GM19324 (cell line): ENCODE results near the gene IKBIP.
A peak's percentile ranks its signal among the peaks of the same experiment; 100 is the strongest.
"Not testable (repeated sequence)": the region's sequence is repeated elsewhere in the genome, so short reads cannot be mapped to it uniquely, and the experiment has no call there.

Source experiments
- ATAC-seq: cut with Tn5 transposase; IDR thresholded peaks from one replicate; pipeline ENCODE4 v1.9.1; 2021; ENCODE audit warnings: mild to moderate bottlenecking, moderate library complexity; ENCODE audit not compliant: unreplicated experiment, low FRiP score

Gene IKBIP, protein sequence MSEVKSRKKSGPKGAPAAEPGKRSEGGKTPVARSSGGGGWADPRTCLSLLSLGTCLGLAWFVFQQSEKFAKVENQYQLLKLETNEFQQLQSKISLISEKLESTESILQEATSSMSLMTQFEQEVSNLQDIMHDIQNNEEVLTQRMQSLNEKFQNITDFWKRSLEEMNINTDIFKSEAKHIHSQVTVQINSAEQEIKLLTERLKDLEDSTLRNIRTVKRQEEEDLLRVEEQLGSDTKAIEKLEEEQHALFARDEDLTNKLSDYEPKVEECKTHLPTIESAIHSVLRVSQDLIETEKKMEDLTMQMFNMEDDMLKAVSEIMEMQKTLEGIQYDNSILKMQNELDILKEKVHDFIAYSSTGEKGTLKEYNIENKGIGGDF

DNA sequence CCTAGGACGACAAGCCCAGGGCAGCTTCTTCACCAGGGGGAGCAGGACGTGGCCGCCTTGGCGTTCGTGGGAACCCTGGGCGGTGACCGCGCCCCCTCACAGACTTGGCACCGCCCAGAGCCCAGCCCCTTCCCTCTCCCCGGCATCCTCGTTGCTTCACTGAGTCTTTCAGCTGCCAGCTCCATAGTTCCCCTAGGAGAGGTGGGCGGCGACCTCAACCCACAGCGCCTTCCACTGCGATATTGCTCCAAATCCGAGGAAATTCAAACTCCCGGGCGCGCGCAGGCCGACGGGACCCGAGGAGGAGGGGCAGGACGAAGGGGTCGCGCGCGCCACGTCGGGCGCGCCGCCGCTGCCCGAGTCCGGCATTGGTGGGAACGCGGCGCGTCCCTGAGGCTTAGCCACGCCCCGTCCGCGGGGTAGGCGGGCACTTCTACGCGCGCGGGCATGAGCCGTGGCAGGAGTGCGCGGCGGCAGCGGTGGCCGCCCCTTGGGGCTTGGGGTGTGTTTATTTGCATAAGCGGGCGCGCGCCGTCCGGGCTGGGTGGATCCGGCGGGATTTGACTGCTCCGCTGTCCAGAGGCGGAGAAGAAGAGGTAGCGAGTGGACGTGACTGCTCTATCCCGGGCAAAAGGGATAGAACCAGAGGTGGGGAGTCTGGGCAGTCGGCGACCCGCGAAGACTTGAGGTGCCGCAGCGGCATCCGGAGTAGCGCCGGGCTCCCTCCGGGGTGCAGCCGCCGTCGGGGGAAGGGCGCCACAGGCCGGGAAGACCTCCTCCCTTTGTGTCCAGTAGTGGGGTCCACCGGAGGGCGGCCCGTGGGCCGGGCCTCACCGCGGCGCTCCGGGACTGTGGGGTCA is at the start of gene IKBIP, which contains the start of gene APAF1:
IKBIP (minus strand) TSS at position 77 of the 860 bp plus-strand sequence. CDS start 87 bp downstream, outside the sequence.
APAF1 (plus strand) TSS at position 579 of the 860 bp plus-strand sequence. CDS start 3,070 bp downstream, outside the sequence.
- ATAC-seq, result peak; percentile 91

DNA sequence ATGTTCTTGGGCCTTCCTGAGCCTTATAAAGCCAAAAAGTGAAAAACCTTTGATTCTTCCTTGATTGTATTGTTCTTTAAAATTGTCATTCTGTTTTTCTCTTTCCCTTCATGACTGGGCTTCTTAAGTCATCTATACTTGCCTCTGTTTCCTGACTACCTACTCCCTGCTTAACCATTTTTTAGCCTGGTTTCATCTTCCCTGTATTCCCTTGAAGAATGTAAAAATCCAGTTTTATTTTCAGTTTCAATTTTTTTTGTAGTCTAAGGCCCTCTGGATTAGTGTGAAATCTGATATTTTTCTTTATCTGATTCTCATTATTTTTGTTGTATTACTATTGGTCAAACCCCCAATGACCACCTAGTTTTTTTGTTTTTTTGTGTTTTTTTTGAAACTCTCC is 46.8 kb upstream of the IKBIP start:
- ATAC-seq, result no peak

DNA sequence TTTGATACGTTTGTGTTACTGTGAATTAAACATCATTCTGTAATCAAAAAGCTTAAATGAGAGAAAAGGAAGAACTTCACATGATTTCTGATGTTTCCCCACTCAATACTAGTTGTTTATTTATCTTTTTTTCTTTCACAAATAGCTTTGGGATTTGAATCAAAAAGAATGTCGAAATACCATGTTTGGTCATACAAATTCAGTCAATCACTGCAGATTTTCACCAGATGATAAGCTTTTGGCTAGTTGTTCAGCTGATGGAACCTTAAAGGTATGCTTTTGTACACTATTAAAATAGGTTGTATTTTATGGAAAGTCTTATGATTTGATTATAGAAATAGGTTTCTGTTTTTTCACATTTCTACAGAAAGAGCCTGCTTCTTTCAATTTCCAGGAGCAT is 42.0 kb upstream of the IKBIP start:
- ATAC-seq, result no peak

DNA sequence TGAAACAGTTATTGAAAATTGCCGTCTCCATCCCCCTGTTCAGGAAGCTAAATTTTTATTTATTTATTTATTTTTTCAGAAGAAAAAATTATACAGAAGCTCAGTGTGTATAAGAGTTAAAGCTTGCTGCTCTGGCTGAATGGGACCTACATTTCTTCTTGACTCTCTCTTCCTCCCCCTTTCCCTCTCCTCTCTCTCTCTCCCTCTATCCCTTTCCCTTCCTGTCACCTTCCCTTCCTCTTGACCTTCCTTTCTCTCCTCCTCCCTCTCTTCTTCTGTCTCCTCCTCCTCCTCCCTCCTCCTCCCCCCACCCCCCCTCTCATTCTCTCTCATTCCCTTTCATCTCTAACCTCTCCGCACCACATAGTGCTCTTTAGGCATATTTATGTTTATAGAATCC is 39.6 kb upstream of the IKBIP start:
- ATAC-seq, result no peak

DNA sequence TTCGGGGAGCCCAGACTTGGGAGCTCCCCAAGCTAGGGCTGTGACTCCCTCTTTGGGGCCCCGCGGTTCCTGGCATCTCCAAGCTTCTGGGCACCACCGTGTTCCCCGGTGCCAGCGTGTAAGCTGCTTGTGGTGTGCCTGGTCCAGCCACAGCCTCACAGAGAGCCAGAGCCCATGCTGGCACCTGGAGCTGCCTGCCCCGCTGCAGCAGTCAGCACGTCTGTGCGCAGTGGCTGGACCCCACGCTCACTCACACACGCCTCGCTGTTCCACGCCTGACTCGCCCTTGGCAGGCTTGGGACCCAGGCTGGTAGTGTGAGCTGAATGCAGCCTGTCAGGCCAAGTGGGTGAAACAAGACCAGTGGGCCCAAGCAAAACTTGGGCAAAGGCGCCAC is 35.0 kb upstream of the IKBIP start:
- no peak for ATAC-seq

DNA sequence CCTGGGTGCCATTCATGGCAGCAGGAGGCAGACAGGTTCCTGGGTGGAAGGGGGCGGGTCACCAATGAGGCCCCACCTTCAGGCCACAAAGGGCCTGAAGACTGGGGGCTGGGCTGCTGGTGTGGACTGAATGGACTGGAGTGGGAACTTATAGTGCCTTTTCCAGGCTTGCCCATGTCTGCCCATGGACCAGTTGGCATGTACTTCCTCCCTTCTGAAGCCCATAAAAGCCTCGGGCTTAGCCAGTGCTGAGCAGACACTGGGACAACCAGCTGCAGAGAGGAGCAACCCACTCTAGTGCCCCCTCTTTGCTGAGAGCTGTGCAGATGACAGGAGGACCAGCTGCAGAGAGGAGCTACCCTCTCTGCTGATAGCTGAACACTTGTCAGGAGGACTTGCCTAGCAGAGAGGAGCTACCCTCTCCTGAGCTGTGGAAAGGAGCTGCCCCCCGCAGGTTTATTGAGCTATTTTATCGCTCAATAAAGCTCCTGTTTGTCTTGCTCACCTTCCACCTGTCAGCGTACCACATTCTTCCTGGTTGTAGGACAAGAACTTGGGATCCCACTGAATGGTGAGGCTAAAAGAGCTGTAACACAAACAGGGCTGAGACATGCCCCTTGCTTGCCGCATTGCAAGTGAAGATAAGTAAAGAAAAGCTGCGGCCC is 34.5 kb upstream of the IKBIP start:
- ATAC-seq, result no peak

DNA sequence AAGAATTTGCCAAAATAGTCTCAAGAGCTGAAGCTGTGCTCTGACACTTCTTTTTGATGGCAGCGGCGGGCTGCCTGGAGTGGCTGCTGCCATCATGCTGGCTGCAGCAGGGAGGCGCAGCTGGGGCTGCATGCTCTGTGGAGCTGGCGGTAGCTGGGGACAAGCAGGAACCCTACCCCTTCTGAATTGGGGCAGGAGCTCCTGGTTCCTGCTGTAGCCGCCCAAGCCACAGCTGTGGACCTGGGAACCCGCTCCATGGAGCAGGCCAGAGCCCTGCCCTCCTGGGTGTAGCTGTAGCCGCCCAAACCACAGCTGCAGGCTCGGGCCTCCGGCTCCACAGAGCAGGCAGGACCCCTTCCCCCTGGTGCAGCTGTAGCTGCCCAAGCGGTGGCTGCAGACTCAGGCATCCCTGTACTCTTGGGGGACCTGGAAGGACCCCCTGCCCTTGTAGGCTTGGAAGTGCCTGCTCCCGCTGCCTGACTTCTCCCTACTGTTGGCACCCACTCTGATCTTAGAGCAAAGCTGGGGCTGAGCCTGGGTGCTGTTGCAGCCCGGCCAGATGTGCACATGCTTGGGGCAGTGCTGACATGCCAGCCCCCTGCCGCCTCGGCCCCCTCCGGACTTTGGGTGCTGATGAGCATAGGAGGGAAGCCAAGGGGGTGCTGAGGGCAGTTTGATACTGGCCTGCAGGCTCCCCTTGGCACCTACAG is 33.8 kb upstream of the IKBIP start:
- no peak for ATAC-seq

DNA sequence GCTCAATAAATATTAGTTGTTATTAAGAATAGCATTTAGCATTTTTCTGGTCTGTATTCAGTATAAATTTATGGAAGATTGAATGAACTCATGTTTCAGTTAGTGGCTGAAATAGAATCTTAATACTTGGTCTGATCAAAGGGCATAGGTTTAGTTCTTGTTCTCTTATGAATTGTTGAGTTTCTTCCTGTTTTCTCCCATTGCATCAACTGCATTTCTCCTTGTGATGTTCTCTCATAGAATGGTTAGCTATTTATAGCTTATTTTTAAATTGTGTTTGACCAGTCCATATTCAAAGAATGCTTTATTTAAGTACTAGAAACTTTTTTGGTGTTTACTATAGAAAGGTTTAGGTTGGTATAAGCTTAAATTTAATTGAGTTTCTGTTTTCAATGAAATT is 30.3 kb upstream of the IKBIP start:
- no peak for ATAC-seq

DNA sequence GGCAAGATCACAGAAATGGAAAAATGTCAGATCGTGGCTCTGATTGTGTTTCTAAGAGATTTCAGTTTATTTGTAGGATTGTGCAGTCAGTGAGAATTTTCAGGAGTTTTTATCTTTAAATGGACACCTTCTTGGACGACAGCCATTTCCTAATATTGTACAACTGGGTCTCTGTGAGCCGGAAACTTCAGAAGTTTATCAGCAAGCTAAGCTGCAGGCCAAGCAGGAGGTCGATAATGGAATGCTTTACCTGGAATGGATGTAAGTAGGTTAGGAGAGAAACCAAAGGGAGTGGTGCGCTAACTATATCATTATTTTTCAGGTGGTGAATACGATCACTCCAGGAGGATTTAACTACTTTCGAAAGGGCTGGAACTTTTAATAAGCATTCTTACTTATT is 26.9 kb upstream of the IKBIP start:
- no peak for ATAC-seq

DNA sequence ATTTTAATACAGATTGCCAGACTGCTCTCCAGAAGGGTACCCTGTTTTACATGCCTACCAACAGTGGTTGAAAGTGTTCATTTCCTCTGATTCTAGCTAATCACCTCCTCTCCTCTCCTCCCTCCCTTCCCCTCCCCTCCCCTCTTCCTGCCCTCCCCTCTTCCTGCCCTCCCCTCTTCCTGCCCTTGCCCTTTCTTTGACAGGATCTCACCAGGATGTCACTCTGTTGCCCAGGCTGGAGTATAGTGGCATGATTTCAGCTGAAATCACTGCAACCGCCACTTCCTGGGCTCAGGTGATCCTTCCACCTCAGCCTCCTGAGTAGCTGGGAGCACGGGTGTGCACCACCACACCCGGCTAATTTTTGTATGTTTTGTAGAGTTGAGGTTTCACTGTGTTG is 25.2 kb upstream of the IKBIP start:
- ATAC-seq, result no peak

DNA sequence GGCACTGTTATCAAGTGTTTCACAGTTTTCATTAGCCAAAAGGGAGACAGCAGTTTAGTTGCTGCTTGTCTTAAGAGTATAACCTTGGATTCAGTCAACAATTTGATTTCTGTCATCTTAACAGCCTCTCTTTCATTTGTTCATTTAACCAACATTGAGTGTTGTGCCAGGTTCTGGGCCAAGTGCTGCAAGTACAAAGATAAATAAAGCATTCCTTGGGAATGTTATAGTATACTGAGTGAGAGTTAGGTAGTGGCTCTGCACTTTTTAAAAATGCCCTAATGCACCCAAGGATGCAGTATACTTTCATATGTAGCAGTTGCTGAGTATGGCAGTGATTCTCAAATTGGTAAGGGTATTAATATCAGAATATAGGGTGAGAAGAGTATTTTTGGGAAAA is 15.9 kb upstream of the IKBIP start:
- no peak for ATAC-seq

DNA sequence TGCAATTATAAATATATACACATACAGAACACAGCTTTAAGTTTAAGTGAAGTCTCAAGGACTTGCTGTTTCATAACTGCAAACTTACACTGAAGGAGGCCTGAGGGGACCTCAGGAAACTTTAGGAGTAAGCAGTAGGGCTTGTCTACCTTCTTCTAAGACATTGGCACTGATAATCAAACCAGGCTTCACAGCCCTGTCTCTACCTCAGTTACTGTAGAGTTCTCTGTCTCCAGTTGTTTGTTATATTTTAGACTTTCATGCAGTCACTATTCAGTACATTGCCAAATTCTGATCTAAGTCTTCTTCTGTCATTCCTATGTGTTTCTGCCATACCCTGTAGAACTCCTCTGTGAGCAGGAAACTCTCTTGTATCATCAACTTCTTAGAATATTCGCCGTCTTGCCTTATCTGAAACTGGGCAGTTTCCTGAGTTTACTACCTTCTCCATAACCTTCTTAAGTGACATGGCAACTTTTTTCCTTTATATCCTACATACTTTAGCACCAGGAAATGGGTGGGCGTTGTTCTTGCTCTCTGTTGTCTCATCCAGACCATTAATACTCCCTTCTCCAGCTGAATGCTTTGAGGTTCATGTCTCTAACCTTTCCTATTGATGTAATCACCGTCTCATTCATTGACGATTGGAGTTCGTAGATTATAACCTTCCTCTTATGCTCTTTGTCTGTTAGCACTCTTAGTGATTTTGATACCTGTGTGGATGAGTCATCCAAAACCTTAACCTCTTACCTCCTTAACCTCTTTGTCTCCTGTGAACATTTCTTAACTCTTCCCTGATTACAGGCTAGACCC is 11.9 kb upstream of the IKBIP start:
- no peak for ATAC-seq

DNA sequence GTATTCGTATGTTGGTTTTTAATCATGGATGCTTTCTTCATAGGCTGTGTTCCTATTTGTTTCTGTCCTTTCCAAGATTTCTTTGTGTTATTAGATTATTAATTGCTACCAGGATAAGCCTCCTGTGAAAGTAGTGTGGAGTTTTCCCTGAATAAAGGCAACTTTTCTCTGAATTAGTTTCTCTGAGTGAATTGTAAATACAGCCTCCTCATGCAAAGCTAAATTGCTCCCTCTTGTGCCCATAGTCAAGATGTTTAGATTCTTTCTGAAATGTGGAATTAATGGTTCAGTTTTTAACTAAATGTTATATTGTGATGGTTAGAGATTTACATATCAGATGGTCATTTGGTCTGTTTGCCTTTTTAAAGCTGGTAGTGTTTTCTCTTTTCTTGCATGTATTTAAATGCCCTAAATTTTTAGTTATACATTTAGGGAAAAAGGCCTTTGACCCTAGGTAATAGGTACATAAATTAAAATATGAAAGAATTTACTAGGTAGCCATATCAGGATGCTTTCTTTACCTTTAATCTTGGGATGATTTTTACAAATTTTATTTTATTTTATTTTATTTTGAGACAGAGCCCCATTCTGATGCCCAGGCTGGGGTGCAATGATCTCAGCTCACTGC is 9.4 kb upstream of the IKBIP start:
- ATAC-seq, result no peak

DNA sequence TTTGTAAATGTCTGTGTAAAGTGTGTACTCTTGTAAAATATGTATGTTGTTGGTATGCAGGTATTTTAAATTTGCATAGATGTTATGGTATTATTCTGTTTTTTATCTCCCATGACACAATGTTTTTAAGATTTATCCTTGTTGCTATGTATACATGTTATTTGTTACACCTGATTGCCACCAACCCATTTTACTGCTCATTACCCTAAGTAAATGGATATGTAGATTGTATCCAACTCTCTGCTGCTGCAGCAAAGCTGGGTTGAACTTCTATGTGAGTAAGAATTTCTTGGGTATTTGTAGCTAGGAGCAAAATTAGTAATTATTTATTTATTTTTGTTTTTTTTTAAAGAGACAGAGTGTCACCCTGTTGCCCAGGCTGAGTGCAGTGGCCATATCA is 6.7 kb upstream of the IKBIP start:
- no peak for ATAC-seq

DNA sequence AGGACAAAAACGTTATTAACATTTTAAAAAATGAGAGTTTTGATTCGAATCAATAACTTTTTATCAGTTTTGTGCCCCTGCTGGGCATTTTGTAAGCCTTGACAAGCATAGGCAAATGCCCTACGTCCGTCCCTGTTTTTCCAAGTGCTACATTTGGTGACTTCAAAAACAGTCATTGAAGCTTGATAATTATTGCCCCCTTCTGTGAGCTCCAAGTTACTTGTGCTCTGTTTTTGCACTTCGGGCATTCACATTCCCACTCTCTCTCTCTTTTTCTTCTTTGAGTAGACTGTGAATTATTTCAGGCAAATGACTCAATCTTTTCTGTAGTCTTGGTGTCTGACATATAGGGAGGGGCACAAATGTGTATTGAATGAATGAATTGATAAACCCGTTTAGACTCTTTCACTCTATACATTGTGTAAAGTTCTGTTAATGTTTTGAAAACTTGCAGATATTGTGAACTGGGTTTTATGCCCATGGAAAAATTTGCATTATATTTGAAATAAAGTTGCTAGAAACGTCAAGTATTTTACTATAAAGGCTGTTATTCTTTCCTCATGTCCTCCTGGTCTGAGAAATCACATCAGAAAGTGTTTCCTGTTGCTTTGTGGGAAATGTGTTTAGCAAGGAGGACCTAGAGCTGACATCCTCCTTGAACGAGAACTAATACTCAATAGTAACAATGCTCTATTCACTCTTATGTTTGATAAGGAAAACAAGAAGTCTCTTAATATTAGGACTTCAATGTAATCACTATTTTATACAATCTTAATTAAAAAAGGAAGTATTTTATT is 1.9 kb upstream of the IKBIP start:
- ATAC-seq, result no peak

DNA sequence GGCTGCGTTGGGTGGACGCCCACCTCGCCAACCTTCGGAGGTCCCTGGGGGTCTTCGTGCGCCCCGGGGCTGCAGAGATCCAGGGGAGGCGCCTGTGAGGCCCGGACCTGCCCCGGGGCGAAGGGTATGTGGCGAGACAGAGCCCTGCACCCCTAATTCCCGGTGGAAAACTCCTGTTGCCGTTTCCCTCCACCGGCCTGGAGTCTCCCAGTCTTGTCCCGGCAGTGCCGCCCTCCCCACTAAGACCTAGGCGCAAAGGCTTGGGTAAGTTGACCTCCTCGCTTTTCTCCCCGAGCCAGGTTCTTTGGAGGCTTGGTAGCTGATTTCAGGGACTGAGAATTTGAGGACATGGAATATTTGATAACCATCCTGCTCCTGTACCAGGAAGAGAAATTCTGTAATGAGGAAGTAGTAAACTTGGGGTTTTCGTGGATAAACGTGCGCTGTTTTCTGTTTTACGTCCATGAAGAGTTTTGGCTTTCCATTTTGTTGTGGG is 1.0 kb upstream of the IKBIP start:
- no peak for ATAC-seq

DNA sequence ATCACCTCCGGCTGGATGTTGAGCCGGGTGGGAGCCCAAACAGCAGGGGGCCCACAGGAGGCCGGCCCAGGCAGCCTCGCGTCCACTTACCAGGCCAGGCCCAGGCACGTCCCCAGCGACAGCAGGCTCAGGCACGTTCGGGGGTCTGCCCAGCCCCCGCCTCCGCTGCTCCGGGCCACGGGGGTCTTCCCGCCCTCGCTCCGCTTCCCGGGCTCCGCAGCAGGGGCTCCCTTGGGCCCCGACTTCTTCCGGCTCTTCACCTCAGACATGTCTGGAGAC is 216 bp downstream of the IKBIP start:
- peak; percentile 26 for ATAC-seq

DNA sequence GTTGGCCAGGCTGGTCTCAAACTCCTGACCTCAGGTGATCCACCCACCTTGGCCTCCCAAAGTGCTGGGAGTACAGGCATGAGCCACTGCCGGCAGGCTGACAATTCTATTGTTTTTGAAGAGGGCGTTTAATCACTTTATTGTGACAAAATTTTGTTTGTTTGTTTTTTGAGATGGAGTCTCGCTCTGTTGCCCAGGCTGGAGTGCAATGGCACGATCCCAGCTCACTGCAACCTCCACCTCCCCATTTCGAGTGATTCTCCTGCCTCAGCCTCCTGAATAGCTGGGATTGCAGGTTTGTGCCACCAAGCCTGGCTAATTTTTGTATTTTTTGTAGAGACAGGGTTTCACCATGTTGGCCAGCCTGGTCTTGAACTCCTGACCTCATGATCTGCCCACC is 1.8 kb downstream of the IKBIP start:
- not testable (repeated sequence) for ATAC-seq
